NCI-H526 (cell line): Measurements from ENCODE around the gene MAPK8IP1.
"Not testable (repeated sequence)": the region's sequence is repeated elsewhere in the genome, so short reads cannot be mapped to it uniquely, and the experiment has no call there.

ENCODE experiments used
- DNase-seq, 2 experiments: peaks; one replicate each; lab custom pipeline; 2025; lab: John Stamatoyannopoulos, UW

The MAPK8IP1 gene

GRCh38 chr11:45885274-45885920 is at the start of gene MAPK8IP1:
Gene MAPK8IP1 (plus strand): TSS chr11:45885651. CDS start chr11:45885821, 170 bp downstream.
- DNase-seq = peak; percentile 30 to 94

GRCh38 chr11:45839204-45839603 is 46.2 kb upstream of the MAPK8IP1 start:
- DNase-seq = no peak

GRCh38 chr11:45840251-45840650 is 45.2 kb upstream of the MAPK8IP1 start:
- DNase-seq = not testable (repeated sequence)

GRCh38 chr11:45843158-45843924 is 42.1 kb upstream of the MAPK8IP1 start:
- DNase-seq = peak; percentile 81 to 96

- no peak for DNase-seq
These were observed 40.5 kb upstream of the MAPK8IP1 start for GRCh38 chr11:45844822-45845578.

- no peak for DNase-seq
These were observed 39.2 kb upstream of the MAPK8IP1 start for GRCh38 chr11:45846174-45846675.

GRCh38 chr11:45846974-45847910 is 38.2 kb upstream of the MAPK8IP1 start, which contains the start of gene CRY2:
Gene CRY2 (plus strand): TSS chr11:45847475. CDS start chr11:45847491, 16 bp downstream.
- peak; percentile 95 to 99 for DNase-seq

GRCh38 chr11:45847911-45848316 is 37.5 kb upstream of the MAPK8IP1 start:
- DNase-seq = peak; percentile 32 to 71

GRCh38 chr11:45848654-45849081 is 36.8 kb upstream of the MAPK8IP1 start:
- peak in 1 of 2 experiments; percentile 38 for DNase-seq

GRCh38 chr11:45850446-45850845 is 35.0 kb upstream of the MAPK8IP1 start:
- DNase-seq = no peak

- DNase-seq = no peak
These were observed 34.2 kb upstream of the MAPK8IP1 start for GRCh38 chr11:45851228-45851627.

- DNase-seq = no peak
These were observed 33.3 kb upstream of the MAPK8IP1 start for GRCh38 chr11:45852018-45852711.

GRCh38 chr11:45852712-45853101 is 32.7 kb upstream of the MAPK8IP1 start:
- DNase-seq = no peak

GRCh38 chr11:45853332-45854219 is 31.9 kb upstream of the MAPK8IP1 start:
- DNase-seq = no peak

- DNase-seq = no peak
These were observed 30.1 kb upstream of the MAPK8IP1 start for GRCh38 chr11:45855308-45855707.

GRCh38 chr11:45856044-45856468 is 29.4 kb upstream of the MAPK8IP1 start:
- DNase-seq = no peak

- no peak for DNase-seq
These were observed 27.4 kb upstream of the MAPK8IP1 start for GRCh38 chr11:45857961-45858474.

GRCh38 chr11:45858751-45859398 is 26.6 kb upstream of the MAPK8IP1 start:
- no peak for DNase-seq
